NCI-H524 treated with DMSO at 0.1 percent for 48 hours (cell line): ENCODE data around the gene MEIOB.
"Not testable (repeated sequence)": the region's sequence is repeated elsewhere in the genome, so short reads cannot be mapped to it uniquely, and the experiment has no call there.

Experiments
- DNase-seq: peaks from one replicate; lab custom pipeline; 2025; lab: John Stamatoyannopoulos, UW

Gene MEIOB

GRCh38 chr16:1810106-1810505, 61.9 kb downstream of the MEIOB start:
- no peak for DNase-seq

DNA sequence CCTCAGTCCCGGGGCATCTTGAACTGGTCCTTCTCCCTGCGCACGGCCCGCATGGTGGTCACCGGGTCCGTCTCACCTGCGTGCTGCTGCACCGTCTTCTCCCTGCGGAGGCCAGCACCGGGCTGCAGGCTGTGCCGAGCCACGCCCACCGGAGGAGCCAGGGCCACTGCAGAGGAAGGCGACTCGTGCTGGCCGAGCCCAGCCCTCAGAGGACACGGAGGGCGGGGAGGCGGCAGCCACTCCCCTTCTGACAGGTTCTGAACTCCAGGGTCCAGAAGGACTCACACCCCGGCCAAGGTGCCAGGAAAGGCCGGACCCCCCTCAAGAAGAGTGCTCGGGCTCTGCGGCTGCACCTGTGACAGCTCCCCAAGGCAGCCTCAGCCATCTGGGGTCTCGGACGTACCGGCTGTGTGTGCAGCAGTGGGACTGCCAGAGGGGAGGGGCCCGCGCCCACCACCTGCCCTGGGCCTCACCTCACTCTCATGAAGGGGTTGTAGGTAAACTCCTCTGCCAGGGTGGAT, 62.6 kb downstream of the MEIOB start:
- no peak for DNase-seq

DNA sequence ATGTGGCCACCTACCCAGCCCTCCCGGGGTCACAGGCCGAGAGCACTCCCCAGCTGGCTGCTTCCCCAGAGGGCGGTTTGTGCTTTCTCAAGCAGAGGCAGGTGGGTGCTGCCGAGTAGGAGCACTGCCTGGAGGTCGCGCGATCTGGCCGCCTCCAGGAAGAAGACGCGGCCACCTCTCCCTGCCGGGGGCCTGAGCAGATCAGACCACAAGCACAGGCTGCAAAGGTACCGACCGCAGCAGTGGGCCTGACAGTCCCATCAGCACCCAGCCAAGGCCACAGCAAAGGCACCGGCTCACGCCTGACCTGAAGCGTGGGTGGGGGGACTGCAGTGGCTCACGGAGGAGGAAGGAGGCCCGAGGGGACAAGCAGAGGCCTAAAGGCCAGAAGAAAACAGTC, 63.3 kb downstream of the MEIOB start:
- DNase-seq, result no peak

DNA sequence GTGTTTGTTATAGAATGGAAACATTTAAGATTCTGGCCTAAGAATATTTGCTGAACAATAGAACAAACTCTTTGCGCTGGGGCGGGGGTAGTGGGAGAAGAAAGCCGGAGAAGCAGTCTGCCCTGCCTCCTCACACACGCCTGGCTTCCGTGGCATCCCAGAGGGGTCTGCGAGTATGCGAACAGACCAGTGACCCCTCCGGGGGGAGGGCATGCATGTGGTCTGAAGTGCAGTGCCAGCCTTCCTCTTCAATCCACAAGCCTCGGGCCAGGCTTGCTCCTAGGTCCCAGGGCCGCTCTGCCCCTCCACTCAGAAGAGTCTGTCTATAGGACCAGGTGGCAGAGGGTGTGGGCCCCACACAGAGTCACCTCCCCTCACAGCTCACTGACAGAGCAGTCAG, 64.3 kb downstream of the MEIOB start:
- DNase-seq, result no peak

DNA sequence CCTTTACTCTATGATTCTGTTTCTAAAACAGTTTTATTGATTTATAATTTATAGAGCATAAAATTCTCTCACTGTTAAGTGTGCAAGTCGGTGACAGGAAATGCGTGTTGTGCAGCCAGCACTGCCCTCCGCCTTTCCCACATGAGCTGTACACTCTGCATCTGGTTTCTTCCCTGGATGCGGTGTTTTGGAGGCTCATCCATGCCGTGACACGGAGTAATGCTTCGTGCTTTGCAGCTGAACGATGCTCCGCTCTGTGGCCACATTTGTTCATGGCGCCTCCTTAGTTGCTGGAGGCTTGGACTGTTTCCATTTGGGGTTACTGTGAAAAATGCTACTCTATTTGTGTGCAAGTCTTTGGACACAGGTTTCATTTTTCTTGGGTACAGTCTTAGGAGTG, 71.3 kb downstream of the MEIOB start:
- no peak for DNase-seq

- DNase-seq, result not testable (repeated sequence)
These were observed 72.7 kb downstream of the MEIOB start for GRCh38 chr16:1799263-1799662.

DNA sequence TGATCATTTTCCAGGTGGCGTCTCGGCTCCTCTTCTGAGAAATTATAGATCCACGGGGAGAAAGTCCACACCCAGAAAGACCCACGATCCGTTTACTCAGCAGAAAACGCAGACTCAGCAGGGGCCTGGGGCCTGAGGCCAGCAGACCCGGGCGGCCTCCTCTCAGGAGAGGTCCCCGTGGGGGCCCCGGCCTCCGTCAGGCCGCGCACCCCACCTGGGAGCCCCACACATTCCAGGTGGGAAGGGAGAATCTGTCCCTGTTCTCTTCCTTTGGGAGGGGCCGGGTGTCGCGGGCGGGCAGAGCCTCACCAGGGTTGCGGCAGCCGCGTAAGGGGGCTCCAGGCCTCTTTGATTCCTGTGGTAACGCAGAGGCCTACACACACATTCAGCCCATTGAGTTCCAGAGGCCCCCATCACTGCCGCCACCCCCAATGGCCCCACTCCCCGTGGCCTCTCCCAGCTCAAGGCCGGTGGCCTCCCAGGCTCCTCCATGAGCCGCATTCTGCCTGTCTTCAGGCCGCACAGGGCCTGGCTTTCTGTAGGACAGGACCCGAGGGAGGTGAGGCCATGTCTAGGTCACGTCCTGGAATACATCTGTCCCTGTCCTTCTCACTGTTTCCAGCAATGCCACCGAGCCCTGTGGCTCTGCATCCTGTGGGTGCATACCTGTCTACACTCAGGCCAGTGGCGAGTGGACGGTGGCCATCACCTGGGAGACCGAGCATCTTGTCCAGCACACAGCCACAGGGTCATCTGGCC, 76.9 kb downstream of the MEIOB start:
- DNase-seq, result no peak

DNA sequence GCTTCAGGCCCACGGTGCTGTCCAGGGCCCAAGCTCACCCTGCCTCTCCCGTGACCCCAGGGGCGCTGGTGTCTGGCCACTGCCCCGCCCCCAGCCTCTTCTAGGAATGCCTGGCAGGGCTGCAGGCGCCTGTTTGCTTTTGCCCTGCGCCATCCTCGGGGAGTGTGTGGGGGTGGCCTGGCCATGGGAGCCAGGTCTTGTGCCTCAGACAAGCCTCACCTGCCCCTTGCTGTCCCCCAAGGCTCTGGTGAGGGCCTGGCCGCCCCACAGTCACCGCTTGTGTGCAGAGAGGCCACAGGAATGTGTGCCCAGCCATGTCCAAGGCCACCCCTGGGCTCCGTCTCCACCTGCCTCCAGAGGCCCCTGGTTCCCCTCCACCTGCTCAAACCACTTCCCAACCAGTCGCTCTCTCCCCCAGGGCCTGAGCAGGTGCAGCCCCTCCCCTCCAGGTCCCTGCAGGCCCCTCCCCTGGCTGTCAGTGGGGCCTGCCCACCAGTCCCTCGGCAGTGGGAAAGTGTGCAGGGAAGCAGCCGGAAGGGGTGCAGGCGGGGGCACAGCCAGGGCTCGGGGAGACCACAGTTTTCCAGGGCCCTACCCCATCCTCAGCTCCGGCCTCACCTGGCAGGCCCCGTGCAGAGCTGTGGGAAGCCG, 77.6 kb downstream of the MEIOB start:
- DNase-seq, result no peak

GRCh38 chr16:1793578-1794220, 78.3 kb downstream of the MEIOB start, which contains the start of gene IGFALS:
TSS of gene IGFALS (minus strand) at chr16:1793705. CDS start at chr16:1793652, 53 bp downstream.
- no peak for DNase-seq

- DNase-seq, result no peak
These were observed 79.0 kb downstream of the MEIOB start for GRCh38 chr16:1792836-1793577.

GRCh38 chr16:1791943-1792812, 79.8 kb downstream of the MEIOB start:
- DNase-seq, result no peak

- no peak for DNase-seq
These were observed 80.6 kb downstream of the MEIOB start for GRCh38 chr16:1791256-1791942.

DNA sequence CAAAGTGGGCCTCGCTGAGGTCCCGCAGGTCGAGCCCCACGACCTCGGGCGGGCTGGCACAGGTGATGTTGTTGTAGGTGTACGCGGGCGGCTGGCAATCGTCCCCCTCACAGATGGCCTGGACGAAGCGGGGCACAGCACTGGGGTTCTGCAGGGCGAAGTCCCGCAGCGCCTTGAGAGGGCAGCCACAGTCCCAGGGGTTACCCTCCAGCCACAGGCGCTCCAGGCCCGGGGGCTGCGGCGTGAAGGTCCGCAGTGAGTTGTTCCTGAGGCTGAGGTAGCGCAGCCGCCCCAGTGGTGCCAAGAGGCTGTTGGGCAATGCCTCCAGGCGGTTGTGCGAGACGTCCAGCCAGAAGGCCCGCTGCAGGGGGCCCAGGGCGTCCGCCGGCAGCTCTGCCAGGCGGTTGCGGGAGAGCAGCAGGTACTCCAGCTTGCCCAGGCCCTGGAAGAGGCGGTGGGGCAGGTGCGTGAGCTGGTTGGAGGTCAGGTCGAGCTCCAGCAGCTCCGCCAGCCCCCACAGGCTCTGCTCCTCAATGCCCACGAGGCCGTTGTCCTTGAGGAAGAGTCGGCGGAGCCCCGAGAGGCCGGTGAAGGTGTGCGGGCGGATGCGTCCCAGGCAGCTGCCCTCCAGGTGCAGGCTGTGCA, 81.2 kb downstream of the MEIOB start:
- DNase-seq, result no peak

DNA sequence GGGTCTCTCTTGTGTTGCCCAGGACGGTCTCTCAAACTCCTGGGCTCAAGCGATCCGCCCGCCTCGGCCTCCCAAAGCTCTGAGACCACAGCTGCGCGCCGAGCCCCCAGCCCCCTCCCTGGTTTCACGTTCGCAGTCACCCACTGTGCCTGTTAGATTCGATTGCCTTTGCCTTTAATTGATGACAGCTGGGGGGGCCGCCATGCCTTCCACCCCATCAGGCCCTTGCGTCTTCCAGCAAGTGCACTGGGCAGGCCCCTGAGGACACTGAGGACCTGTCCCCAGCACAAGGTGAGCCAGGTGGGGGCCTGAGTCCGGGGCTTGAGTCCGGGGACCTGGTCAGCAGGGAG, 81.7 kb downstream of the MEIOB start:
- DNase-seq, result no peak

- no peak for DNase-seq
These were observed 82.3 kb downstream of the MEIOB start for GRCh38 chr16:1789643-1790045.

GRCh38 chr16:1788708-1789100, 83.3 kb downstream of the MEIOB start:
- no peak for DNase-seq

- no peak for DNase-seq
These were observed 83.8 kb downstream of the MEIOB start for GRCh38 chr16:1788095-1788707.

DNA sequence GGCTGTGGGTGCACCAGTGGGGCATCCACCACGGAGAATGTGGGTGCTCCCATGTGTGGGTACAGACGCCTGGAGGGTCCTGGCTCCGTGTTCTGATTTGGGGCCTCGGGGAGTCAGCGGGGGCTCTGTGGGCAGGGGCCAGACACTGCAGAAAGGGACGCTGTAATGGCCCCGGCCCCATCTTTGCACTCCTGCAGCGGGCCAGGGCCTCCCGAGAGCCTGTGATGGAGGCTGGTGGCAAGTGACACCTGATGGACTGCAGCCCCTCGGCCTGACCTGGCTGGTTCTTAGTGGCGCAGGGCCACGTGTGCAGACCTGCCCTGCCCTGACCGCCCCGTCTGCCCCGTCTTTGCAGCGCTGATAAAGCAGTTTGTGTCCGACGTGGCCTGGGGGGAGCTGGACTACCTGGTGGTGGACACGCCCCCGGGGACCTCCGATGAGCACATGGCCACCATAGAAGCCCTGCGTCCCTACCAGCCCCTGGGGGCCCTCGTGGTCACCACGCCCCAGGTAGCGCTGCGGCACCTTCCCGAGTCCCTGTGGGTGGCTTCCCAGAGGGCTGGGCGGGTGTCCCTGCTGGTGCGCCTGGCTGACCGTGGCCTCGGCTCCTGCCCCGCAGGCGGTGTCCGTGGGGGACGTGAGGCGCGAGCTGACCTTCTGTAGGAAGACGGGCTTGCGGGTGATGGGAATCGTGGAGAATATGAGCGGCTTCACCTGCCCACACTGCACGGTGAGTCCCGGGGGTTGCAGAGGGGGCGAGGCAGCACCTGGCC, 84.5 kb downstream of the MEIOB start:
- DNase-seq, result no peak

DNA sequence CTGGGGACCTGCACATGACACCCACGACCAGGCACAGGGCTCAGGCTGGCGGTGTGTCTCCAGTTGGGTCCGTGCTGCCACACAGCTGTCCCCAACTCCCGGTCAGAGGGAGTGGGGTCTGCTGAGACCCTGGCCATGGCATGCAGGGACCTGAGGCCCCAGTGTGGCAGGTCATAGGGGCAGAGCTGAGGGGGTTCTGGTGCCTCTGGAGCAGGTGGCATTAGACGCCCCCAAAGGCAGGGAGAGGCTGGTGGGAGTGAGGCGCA, 85.0 kb downstream of the MEIOB start:
- no peak for DNase-seq
